Endothelial cell of hepatic sinusoid (primary cell): ENCODE results near the gene GPR107.

ENCODE experiments used
- in situ Hi-C: cut with HindIII; loops from 2 replicates; pipeline ENCODE4 v1.10.0; 2017; ENCODE audit warnings: low sequenced_read_pairs

Gene GPR107

DNA sequence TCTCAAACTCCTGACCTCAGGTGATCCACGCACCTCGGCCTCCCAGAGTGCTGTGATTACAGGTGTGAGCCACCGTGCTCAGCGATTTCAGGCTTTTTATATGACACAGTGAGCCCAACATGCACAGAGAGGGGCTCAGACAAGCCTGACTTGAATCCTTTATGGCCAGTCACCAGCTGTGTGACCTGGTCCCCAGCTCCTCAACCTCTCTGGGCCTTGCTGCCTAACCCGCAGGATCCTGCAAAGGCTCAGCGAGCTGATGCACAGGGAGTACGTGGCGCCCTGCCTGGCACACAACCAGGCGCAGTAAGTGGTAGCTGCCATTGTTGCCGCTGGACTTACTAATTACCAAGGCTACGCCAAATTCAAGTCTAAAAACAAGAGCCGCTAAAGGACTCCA, 101.9 kb downstream of the GPR107 start:
- in situ Hi-C loops, result no loop called here

DNA sequence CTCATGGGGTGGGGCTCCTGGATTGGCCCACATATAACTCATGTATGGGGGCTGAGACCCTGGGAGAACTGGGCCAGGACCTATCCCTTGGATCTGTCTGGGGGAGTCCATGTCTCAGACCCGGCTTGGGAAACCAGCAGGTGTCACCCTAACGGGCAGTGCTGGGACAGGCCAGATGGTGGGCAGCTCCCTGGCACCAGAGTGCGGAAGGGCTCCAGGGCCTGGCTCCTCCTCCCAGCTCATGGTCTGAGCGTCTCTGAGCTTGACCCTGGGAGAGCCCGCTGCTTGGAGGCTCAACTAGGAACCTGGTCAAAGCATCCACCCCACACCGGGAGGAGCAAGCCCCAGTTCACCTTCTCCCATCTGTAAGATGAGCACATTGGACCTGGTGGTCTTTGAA, 103.0 kb downstream of the GPR107 start:
- in situ Hi-C loops, result no loop called here

GRCh38 chr9:130157079-130157478, 103.4 kb downstream of the GPR107 start:
- in situ Hi-C loops, result no loop called here

DNA sequence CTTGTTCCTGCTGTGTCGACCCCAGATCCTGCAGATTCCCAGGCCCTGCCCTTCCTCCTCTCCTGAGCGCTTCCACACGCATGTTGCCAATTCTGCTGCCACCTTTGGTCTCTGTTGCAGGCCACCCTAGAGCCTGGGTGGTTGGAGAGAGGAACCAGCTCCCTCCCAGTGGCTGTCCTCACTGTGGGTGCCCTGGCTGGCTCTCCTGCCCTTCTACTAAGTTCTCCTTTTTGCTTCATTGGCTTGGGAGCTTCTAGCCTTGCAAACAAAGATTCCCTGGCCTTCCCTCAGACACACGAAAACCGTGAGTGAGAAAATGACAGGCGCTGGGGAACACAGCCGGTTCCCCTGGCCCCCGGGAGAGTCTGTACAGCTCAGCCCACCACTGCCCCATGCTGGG, 104.3 kb downstream of the GPR107 start:
- in situ Hi-C loops, result no loop called here

DNA sequence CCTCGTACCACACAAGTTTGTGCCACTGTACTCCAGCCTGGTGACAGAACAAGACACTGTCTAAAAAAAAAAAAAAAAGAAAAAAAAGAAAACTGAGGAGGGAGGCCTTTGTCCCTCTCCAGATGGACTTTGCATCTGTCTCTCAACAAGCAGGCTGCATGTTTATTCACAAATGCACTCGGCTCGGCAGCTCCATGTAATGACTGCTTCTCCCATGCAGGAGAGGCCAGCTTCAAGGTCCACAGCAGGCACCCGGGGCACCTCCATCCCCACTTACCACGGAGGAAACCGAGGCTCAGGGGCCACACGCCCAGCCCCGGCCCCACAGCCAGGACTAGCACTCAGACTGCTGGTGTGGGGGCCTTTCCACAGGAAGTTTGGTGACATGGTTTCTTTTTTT, 105.4 kb downstream of the GPR107 start:
- in situ Hi-C loops, result no loop called here

- in situ Hi-C loops, result no loop called here
Measured at GRCh38 chr9:130159915-130160670, 106.4 kb downstream of the GPR107 start.

GRCh38 chr9:130160862-130161470, 107.3 kb downstream of the GPR107 start:
- in situ Hi-C loops, result no loop called here

GRCh38 chr9:130165579-130165978, 111.9 kb downstream of the GPR107 start:
- in situ Hi-C loops, result no loop called here

- in situ Hi-C loops, result no loop called here
Measured at GRCh38 chr9:130166399-130166798, 112.7 kb downstream of the GPR107 start.

DNA sequence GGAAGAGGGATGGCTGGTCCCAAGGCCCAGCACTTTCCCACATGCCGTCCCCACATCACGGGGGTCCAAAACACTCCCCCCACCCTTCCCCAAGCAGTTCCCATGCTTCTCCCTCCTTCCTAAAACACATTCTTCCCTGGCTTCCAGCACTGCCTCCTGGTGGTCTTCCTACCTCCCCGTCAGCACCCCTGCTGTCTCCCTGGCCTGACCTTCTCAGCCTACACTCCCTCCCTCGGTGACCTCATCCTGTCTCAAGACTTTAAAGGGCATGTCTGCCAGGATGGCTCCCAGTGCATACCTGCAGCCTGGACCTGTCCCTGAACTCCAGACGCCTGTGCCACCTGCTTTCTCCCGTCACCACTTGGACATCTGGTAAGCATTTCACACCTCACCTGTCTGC, 114.2 kb downstream of the GPR107 start:
- in situ Hi-C loops, result no loop called here

DNA sequence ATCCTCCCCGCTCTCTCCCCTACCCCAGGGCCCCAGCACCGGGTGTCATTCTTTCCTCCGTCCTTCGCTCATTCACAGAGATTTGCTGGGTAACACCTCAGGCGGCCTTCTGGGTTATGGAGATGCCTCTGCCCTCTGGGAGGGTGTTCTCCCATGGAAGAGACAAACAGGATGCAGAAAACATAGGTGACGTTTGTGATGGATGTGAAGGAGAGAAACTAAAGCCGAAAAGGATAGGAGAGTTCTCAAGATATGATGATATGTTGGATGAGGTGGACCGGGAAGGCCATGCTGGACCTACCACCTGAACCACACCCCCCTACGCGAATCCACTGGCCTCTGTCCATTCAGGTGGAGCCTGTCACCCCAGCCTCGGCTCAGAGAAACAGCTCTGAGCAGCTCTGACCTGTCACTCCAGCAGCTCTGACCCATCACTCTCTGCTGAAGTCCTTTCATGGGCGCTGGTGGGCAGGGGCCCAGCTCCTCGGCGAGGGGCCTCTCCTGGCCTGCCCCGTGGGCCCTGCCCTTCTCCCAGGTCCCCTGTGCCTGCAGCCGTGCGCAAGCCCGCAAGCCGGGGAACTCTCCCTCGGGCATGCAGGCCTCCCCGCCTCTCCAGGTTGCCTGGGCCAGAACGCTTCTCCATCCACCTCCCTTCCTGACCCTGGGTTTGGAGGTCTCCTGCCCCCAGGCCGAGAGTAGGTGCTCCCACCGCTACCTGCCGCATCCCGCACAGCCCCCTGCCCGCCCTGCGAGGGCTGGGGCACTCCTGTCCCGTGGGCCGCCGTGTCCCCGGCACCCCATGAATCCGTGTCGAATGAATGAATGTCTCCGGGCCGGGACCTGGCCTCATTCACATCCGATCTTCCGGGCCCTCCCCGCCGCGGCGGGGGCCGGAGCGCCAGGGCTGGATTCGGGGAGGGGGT, 117.8 kb downstream of the GPR107 start:
- in situ Hi-C loops, result loop anchor here (5.0 kb wide), 1 partner anchor 56 kb away; no protein-coding TSS in a partner anchor

- in situ Hi-C loops, result loop anchor here (5.0 kb wide), 1 partner anchor 55 kb away; no protein-coding TSS in a partner anchor
Measured at GRCh38 chr9:130172161-130172857, 118.6 kb downstream of the GPR107 start, which contains the start of gene NCS1. NCS1 (plus strand) TSS chr9:130172404; CDS start chr9:130172664, 260 bp downstream.

GRCh38 chr9:130172858-130173665, 119.4 kb downstream of the GPR107 start:
- in situ Hi-C loops, result loop anchor here (5.0 kb wide), 1 partner anchor 54 kb away; no protein-coding TSS in a partner anchor

DNA sequence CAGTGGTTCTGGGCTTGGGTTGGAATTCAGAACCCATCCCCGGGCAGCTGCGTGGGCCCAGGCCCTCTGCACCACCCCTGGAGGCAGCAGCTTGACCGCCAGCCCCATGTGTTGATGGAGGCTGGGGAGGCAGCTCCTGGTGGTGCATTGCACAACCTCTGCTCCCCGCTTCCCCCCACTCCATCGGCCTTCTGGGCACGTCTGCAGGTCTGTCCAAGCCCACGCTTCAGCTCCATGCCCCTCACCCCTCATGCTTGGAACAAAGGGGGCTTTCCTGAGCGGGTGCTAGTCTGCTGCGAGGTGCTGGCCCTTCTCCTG, 119.9 kb downstream of the GPR107 start:
- in situ Hi-C loops, result loop anchor here (5.0 kb wide), 1 partner anchor 54 kb away; no protein-coding TSS in a partner anchor

DNA sequence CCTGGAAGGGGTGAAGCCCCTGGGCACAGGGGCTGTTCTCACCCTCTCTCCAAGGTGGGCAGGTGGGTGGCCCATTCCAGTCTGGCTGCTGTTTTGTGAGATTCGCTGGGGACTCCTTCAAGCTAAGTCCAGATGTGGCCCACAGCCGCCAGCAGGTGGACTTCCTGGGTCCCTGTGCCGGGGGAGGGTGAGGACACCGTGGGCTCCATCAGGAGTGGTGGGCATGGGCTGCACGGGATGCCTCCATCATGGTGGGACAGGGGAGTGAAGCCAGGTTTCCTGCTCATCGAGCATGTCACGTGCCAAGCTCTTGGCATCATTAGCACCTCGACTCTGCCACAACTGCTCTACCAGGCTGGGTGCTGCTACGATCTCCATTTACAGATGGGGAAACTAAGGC, 120.3 kb downstream of the GPR107 start:
- in situ Hi-C loops, result loop anchor here (5.0 kb wide), 1 partner anchor 53 kb away; no protein-coding TSS in a partner anchor

GRCh38 chr9:130174920-130175321, 121.2 kb downstream of the GPR107 start:
- in situ Hi-C loops, result loop anchor here (5.0 kb wide), 2 partner anchors 48 to 52 kb away; no protein-coding TSS in a partner anchor

- in situ Hi-C loops, result loop anchor here (5.0 kb wide), 1 partner anchor 48 kb away; no protein-coding TSS in a partner anchor
Measured at GRCh38 chr9:130175355-130175754, 121.6 kb downstream of the GPR107 start.

DNA sequence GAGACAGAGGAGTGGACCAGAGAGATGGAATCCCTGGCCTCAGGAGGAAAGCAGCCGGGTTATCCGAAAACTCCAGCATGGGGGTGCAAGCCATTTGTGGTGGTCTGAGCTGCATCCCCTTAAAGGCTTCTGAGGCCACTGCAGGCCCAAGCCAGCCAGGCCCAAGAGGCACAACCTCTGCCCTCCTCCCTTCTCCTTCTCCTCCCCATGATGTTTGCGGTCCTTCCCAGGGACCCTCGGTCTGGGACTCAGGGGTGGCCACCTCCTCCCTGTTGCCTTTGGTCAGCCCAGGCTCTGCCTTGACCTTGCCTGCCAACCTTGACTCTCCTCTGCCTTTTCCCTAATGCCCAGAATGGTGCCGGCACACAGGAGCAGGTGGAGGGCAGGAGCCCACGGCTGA, 123.1 kb downstream of the GPR107 start:
- in situ Hi-C loops, result loop anchor here (5.0 kb wide), 1 partner anchor 49 kb away; no protein-coding TSS in a partner anchor
